Keratinocyte (primary cell): ENCODE measurements around the gene ENKUR. TPM values are rescaled to one million over a fixed set of nuclear protein-coding genes. Genes with fewer than 3 reads are reported as not detected.

Experiments used
- DNase-seq: peaks from one replicate; pipeline ENCODE4 v3.0.0-alpha.2; 2011; ENCODE audit warnings: low read depth, missing footprints, low spot score
- FAIRE-seq: peaks from 2 replicates; lab custom pipeline; 2011; peaks lifted over from hg19 to GRCh38; lab: Jason Lieb, UNC
- H2AFZ ChIP-seq: 2 replicates; pipeline ENCODE4 v1.6.0; 2012; ENCODE audit warnings: low read length, control low read depth, inconsistent platforms; ENCODE audit not compliant: control insufficient read depth
- H3K27ac ChIP-seq: 2 replicates; pipeline ENCODE4 v1.5.1; 2011; ENCODE audit warnings: low read length; ENCODE audit not compliant: control insufficient read depth, insufficient read depth
- H3K27me3 ChIP-seq: 3 replicates; pipeline ENCODE4 v1.6.0; 2011; ENCODE audit warnings: low read length; ENCODE audit not compliant: control insufficient read depth, insufficient read depth; ENCODE audit errors: extremely low read depth
- H3K36me3 ChIP-seq, 2 experiments: 2 replicates in 1 of 2; 3 replicates in 1 of 2; pipeline ENCODE4 v1.5.1; 2011; ENCODE audit warnings: low read length in 2 of 2, mild to moderate bottlenecking in 1 of 2; ENCODE audit not compliant: control insufficient read depth in 2 of 2, insufficient read depth in 2 of 2; ENCODE audit errors: extremely low read depth in 1 of 2
- H3K4me1 ChIP-seq: 3 replicates; pipeline ENCODE4 v1.5.1; 2011; ENCODE audit warnings: low read length; ENCODE audit not compliant: control insufficient read depth, insufficient read depth; ENCODE audit errors: extremely low read depth
- H3K4me2 ChIP-seq: 3 replicates; pipeline ENCODE4 v1.6.0; 2011; ENCODE audit warnings: low read depth, low read length; ENCODE audit not compliant: control insufficient read depth, insufficient read depth; ENCODE audit errors: extremely low read depth
- H3K4me3 ChIP-seq, 3 experiments: fragments of 200-600 bp in 1 of 3; sonication (generic) in 1 of 3; 2 replicates in 2 of 3; 3 replicates in 1 of 3; pipeline ENCODE4 v1.5.1; 2011 to 2016; ENCODE audit warnings: low read length in 3 of 3, mild to moderate bottlenecking in 3 of 3, control low read depth in 2 of 3, inconsistent platforms in 1 of 3, low read depth in 1 of 3, mixed read lengths in 1 of 3, mixed run types in 1 of 3, moderate library complexity in 1 of 3; ENCODE audit not compliant: control insufficient read depth in 2 of 3, insufficient read depth in 2 of 3; ENCODE audit errors: extremely low read depth in 1 of 3
- H3K79me2 ChIP-seq: 2 replicates; pipeline ENCODE4 v1.6.0; 2012; ENCODE audit warnings: low read length; ENCODE audit not compliant: control insufficient read depth, insufficient read depth
- H3K9ac ChIP-seq: 3 replicates; pipeline ENCODE4 v1.6.0; 2011; ENCODE audit warnings: low read length; ENCODE audit not compliant: control insufficient read depth, insufficient read depth; ENCODE audit errors: extremely low read depth
- H3K9me1 ChIP-seq: 3 replicates; pipeline ENCODE4 v1.6.0; 2011; ENCODE audit warnings: low read length; ENCODE audit not compliant: control insufficient read depth, insufficient read depth; ENCODE audit errors: extremely low read depth
- H3K9me3 ChIP-seq: 2 replicates; pipeline ENCODE4 v1.5.1; 2012; ENCODE audit warnings: low read depth, low read length; ENCODE audit not compliant: control insufficient read depth
- H4K20me1 ChIP-seq: 3 replicates; pipeline ENCODE4 v1.6.0; 2011; ENCODE audit warnings: low read length; ENCODE audit not compliant: control insufficient read depth, insufficient read depth; ENCODE audit errors: extremely low read depth
- EZH2 ChIP-seq: IDR thresholded peaks from one replicate; pipeline ENCODE4 v1.6.1; 2012; ENCODE audit warnings: inconsistent platforms, mild to moderate bottlenecking, low read length, moderate library complexity
- dilution Hi-C: fragments of 300-500 bp; cut with MboI; formaldehyde crosslinking; loops from one replicate; pipeline ENCODE4 v1.7.0; 2020; ENCODE audit warnings: low sequenced_read_pairs; ENCODE audit not compliant: extremely low pct_ligation_motif_present
- polyA plus RNA-seq, 5 experiments: library from polyadenylated mRNA; depleted of rRNA in 3 of 5; stranded (reverse) in 3 of 5; stranded (forward) in 1 of 5; unstranded in 1 of 5; fragments of >200 nt; gene quantifications; 1 replicate in 1 of 5; 2 replicates in 3 of 5; 3 replicates in 1 of 5; pipeline versions ENCODE4 v1.2.1 to v1.2.3, GENCODE V29; 2011 to 2012; ENCODE audit warnings: missing spikeins in 2 of 5, low read depth in 1 of 5, low replicate concordance in 1 of 5
- TF ChIP-seq, protein P1 (sequence below), 3 experiments: IDR thresholded peaks in 1 of 3; conservative IDR thresholded peaks in 1 of 3; optimal IDR thresholded peaks in 1 of 3; 2 replicates in 2 of 3; 3 replicates in 1 of 3; pipeline versions ENCODE3 to v1.5.1; 2011; ENCODE audit warnings: low read length in 3 of 3, mild to moderate bottlenecking in 3 of 3, moderate library complexity in 2 of 3, control low read depth in 1 of 3, inconsistent platforms in 1 of 3; ENCODE audit not compliant: insufficient read depth in 2 of 3; ENCODE audit errors: extremely low read depth in 1 of 3

The ENKUR gene
- polyA plus RNA-seq, 1 donor (not counting 4 experiments of a cell fraction or from before 2014, with no cell fraction given), result 0.03 TPM

- Histone ChIP-seq H3K9me3 (no peaks in the 10 kb centered on the region), H3K4me2 (no peak overlapping the region), H3K36me3 (no peaks in the 10 kb centered on the region), H2AFZ (no peak overlapping the region), H4K20me1 (no peaks in the 10 kb centered on the region), H3K9me1 (no peaks in the 10 kb centered on the region), H3K9ac (no peak overlapping the region), H3K4me1 (no peaks in the 10 kb centered on the region), H3K4me3 (no peak overlapping the region), H3K27me3 (no peaks in the 10 kb centered on the region), H3K79me2 (no peaks in the 10 kb centered on the region), H3K27ac (no peak overlapping the region)
- TF ChIP-seq, protein P1, sequence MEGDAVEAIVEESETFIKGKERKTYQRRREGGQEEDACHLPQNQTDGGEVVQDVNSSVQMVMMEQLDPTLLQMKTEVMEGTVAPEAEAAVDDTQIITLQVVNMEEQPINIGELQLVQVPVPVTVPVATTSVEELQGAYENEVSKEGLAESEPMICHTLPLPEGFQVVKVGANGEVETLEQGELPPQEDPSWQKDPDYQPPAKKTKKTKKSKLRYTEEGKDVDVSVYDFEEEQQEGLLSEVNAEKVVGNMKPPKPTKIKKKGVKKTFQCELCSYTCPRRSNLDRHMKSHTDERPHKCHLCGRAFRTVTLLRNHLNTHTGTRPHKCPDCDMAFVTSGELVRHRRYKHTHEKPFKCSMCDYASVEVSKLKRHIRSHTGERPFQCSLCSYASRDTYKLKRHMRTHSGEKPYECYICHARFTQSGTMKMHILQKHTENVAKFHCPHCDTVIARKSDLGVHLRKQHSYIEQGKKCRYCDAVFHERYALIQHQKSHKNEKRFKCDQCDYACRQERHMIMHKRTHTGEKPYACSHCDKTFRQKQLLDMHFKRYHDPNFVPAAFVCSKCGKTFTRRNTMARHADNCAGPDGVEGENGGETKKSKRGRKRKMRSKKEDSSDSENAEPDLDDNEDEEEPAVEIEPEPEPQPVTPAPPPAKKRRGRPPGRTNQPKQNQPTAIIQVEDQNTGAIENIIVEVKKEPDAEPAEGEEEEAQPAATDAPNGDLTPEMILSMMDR (optimal IDR thresholded peaks at IDR 0.05 in 1 of 3, IDR thresholded peaks at IDR 0.05 in 1 of 3, conservative IDR thresholded peaks at IDR 0.05 in 1 of 3; ENCODE audit: extremely low read depth in 1 of 3, insufficient read depth in 2 of 3, low read length in 3 of 3), result no peak
- no peak for TF ChIP-seq EZH2
- FAIRE-seq, result no peak
- DNase-seq, result no peak
- dilution Hi-C loops, result no loop called here
These were observed 12.8 kb upstream of the ENKUR start for GRCh38 chr10:25028711-25029110.

- no peaks in the 10 kb centered on the region for H3K9me3 ChIP-seq
- FAIRE-seq (no peak), DNase-seq (no peak)
- no peak overlapping the region for H3K27ac ChIP-seq
- H2AFZ ChIP-seq, result no peak overlapping the region
- no peaks in the 10 kb centered on the region for H4K20me1 ChIP-seq
- H3K4me1 ChIP-seq, result no peaks in the 10 kb centered on the region
- no peak overlapping the region for H3K9ac ChIP-seq
- dilution Hi-C loops, result no loop called here
- H3K4me2 ChIP-seq, result no peak overlapping the region
- H3K4me3 ChIP-seq, result no peak overlapping the region
- no peaks in the 10 kb centered on the region for H3K9me1 ChIP-seq
- no peaks in the 10 kb centered on the region for H3K36me3 ChIP-seq
- H3K79me2 ChIP-seq, result no peaks in the 10 kb centered on the region
- H3K27me3 ChIP-seq, result no peaks in the 10 kb centered on the region
- TF ChIP-seq, protein P1 (optimal IDR thresholded peaks at IDR 0.05 in 1 of 3, IDR thresholded peaks at IDR 0.05 in 1 of 3, conservative IDR thresholded peaks at IDR 0.05 in 1 of 3; ENCODE audit: extremely low read depth in 1 of 3, insufficient read depth in 2 of 3, low read length in 3 of 3), result no peak
- TF ChIP-seq EZH2, result no peak
These were observed 10.5 kb upstream of the ENKUR start for GRCh38 chr10:25026463-25026862.
